Stimulated activated memory B cell treated with anti-CD40 and anti-IgM and Interleukin-4, amounts not matched to agents 10 μg/mL and 1 μg/mL and 100 μg/mL, for 72 hours (primary cell): ENCODE data around the gene CHST15.

ENCODE experiments used
- ATAC-seq: fragments of 150-1000 bp; cut with Tn5 transposase; 2 replicates; pipeline ENCODE4 v1.10.0; 2021
- H3K27ac Mint-ChIP-seq: one replicate; pipeline ENCODE4 v1.8.0; 2022; ENCODE audit warnings: mild to moderate bottlenecking, mixed read lengths
- H3K27me3 Mint-ChIP-seq: one replicate; pipeline ENCODE4 v1.8.0; 2022; ENCODE audit warnings: mixed read lengths
- H3K36me3 Mint-ChIP-seq: one replicate; pipeline ENCODE4 v1.8.0; 2022; ENCODE audit warnings: mixed read lengths
- H3K4me1 Mint-ChIP-seq: one replicate; pipeline ENCODE4 v1.8.0; 2022; ENCODE audit warnings: mixed read lengths
- H3K4me3 Mint-ChIP-seq: one replicate; pipeline ENCODE4 v1.8.0; 2022; ENCODE audit warnings: mild to moderate bottlenecking, moderate library complexity, mixed read lengths
- H3K9me3 Mint-ChIP-seq: one replicate; pipeline ENCODE4 v1.8.0; 2022; ENCODE audit warnings: mixed read lengths

CHST15 gene

DNA sequence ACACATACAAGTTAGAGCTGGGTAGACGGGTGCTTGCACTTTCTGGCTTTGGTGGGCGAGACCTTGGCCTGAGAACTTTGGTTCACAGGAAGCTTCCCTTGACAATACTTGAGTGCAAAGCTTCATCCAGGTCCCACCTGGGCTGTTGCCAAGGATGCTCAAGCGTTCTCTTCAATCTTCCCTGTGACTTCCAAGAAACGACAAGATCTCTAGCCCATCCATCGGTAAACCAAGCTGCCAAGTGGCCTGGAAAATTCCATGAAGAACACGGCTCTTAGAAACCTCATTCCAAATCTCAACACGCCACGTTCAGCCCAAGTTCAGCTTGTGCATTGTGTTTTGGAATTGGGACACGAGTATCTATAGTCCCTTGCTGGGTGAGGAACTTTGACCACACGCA lies 84.7 kb downstream of the CHST15 start:
- ATAC-seq: no peak
- no peak overlapping the region for H3K4me3 Mint-ChIP-seq
- H3K36me3 Mint-ChIP-seq: peaks cover 57% of the 10 kb centered on the region
- H3K9me3 Mint-ChIP-seq: peaks cover 1% of the 10 kb centered on the region
- no peaks in the 10 kb centered on the region for H3K27me3 Mint-ChIP-seq
- no peak overlapping the region for H3K27ac Mint-ChIP-seq
- no peaks in the 10 kb centered on the region for H3K4me1 Mint-ChIP-seq

- H3K36me3 Mint-ChIP-seq: peaks cover 53% of the 10 kb centered on the region
- H3K27ac Mint-ChIP-seq: no peak overlapping the region
- H3K4me3 Mint-ChIP-seq: no peak overlapping the region
- no peaks in the 10 kb centered on the region for H3K4me1 Mint-ChIP-seq
- H3K27me3 Mint-ChIP-seq: no peaks in the 10 kb centered on the region
- no peak for ATAC-seq
- H3K9me3 Mint-ChIP-seq: no peaks in the 10 kb centered on the region
Measured at GRCh38 chr10:124008187-124008586, 85.2 kb downstream of the CHST15 start.

GRCh38 chr10:124007773-124008145 lies 85.6 kb downstream of the CHST15 start:
- no peak overlapping the region for H3K4me3 Mint-ChIP-seq
- ATAC-seq: no peak
- H3K27ac Mint-ChIP-seq: no peak overlapping the region
- peaks cover 48% of the 10 kb centered on the region for H3K36me3 Mint-ChIP-seq
- H3K27me3 Mint-ChIP-seq: no peaks in the 10 kb centered on the region
- no peaks in the 10 kb centered on the region for H3K9me3 Mint-ChIP-seq
- H3K4me1 Mint-ChIP-seq: no peaks in the 10 kb centered on the region

DNA sequence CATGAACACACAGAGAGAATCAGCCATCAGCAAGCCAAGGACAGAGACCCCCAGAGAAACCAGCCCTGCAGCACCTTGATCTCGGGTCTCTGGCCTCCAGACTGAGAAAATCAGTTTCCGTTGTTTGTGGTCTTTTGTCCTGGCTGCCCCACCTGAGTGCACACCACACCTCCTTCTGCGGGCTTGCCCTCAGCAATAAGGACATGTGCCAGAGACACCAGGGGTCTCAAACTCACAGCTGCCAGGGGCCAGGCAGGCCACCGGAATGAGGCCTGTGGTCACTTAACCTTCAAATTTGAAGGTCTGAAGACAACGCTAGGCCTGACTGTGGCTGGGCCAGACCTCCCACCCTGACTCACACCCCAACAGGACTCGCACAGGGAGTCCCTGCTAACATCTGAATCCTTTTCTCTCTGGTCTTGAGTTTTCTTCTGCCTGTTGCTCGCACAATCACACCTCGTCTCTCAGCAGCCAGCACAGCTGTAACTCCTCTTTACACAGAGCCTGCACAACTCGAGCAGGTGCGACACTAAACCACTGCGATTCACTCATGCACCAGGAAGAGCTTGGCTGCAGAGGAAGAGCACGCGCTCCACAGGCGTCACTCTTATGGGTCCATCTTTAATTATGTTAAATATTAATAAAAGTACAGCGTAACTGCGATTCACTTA lies 86.2 kb downstream of the CHST15 start:
- H3K27me3 Mint-ChIP-seq: no peaks in the 10 kb centered on the region
- no peaks in the 10 kb centered on the region for H3K4me1 Mint-ChIP-seq
- no peak overlapping the region for H3K4me3 Mint-ChIP-seq
- no peak overlapping the region for H3K27ac Mint-ChIP-seq
- H3K36me3 Mint-ChIP-seq: peaks cover 44% of the 10 kb centered on the region
- ATAC-seq: no peak
- no peaks in the 10 kb centered on the region for H3K9me3 Mint-ChIP-seq

DNA sequence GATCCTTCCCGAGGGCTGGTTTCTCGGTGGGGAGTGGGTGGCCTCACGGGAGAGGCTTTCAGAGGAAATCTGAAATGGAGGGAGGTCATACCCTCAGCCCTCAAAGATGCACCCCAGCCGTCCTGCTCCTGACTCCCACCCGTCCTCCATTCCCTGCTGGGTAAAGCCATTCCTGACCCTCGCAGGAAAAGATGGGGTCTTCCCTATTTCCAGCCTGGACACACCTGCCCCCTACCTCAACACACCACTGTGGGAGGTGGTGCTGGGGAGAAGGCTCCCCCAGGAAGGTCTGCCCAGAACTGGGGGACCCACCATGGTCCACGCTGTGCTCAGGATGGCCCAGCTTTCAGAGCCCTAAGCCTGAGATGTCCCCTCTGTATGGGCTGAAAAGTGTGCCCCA lies 86.9 kb downstream of the CHST15 start:
- H3K4me3 Mint-ChIP-seq: no peak overlapping the region
- no peaks in the 10 kb centered on the region for H3K9me3 Mint-ChIP-seq
- no peaks in the 10 kb centered on the region for H3K4me1 Mint-ChIP-seq
- H3K36me3 Mint-ChIP-seq: peaks cover 37% of the 10 kb centered on the region
- no peak for ATAC-seq
- H3K27ac Mint-ChIP-seq: no peak overlapping the region
- no peaks in the 10 kb centered on the region for H3K27me3 Mint-ChIP-seq

DNA sequence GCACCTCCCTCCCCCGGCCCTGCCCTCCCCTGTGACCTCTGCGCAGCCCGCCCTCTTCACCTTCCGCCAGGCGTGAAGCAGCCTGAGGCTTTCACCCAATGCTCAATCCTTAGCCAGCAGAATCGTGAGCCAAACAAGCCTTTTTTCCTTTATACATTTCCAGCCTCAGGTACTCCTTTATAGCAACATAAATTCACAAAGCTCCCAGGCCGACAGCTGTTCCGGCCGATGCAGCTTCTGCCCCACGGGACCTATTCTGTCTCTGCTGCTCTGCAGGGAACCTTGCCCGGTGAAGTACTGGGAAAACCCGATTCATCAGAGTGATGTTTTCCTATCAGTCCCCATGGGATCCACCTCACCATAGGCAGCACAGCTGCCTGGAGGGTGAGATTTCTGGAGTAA lies 87.4 kb downstream of the CHST15 start:
- H3K36me3 Mint-ChIP-seq: peaks cover 34% of the 10 kb centered on the region
- no peak overlapping the region for H3K27ac Mint-ChIP-seq
- no peak overlapping the region for H3K4me3 Mint-ChIP-seq
- ATAC-seq: no peak
- H3K4me1 Mint-ChIP-seq: no peaks in the 10 kb centered on the region
- H3K9me3 Mint-ChIP-seq: no peaks in the 10 kb centered on the region
- H3K27me3 Mint-ChIP-seq: no peaks in the 10 kb centered on the region

GRCh38 chr10:124005091-124005490 lies 88.3 kb downstream of the CHST15 start:
- Mint-ChIP-seq H3K27ac (no peak overlapping the region), H3K9me3 (no peaks in the 10 kb centered on the region), H3K4me3 (no peak overlapping the region), H3K36me3 (peaks cover 25% of the 10 kb centered on the region), H3K4me1 (no peaks in the 10 kb centered on the region), H3K27me3 (no peaks in the 10 kb centered on the region)
- no peak for ATAC-seq

- H3K27ac Mint-ChIP-seq: peak overlapping the region; percentile 58
- no peak overlapping the region for H3K4me3 Mint-ChIP-seq
- H3K36me3 Mint-ChIP-seq: peaks cover 21% of the 10 kb centered on the region
- H3K9me3 Mint-ChIP-seq: no peaks in the 10 kb centered on the region
- no peaks in the 10 kb centered on the region for H3K27me3 Mint-ChIP-seq
- ATAC-seq: no peak
- no peaks in the 10 kb centered on the region for H3K4me1 Mint-ChIP-seq
Measured at GRCh38 chr10:124004663-124005004, 88.8 kb downstream of the CHST15 start.

GRCh38 chr10:124003871-124004662 lies 89.3 kb downstream of the CHST15 start:
- no peaks in the 10 kb centered on the region for H3K27me3 Mint-ChIP-seq
- H3K27ac Mint-ChIP-seq: peak overlapping the region; percentile 58
- H3K36me3 Mint-ChIP-seq: peaks cover 16% of the 10 kb centered on the region
- no peak overlapping the region for H3K4me3 Mint-ChIP-seq
- no peak for ATAC-seq
- H3K9me3 Mint-ChIP-seq: no peaks in the 10 kb centered on the region
- H3K4me1 Mint-ChIP-seq: no peaks in the 10 kb centered on the region

DNA sequence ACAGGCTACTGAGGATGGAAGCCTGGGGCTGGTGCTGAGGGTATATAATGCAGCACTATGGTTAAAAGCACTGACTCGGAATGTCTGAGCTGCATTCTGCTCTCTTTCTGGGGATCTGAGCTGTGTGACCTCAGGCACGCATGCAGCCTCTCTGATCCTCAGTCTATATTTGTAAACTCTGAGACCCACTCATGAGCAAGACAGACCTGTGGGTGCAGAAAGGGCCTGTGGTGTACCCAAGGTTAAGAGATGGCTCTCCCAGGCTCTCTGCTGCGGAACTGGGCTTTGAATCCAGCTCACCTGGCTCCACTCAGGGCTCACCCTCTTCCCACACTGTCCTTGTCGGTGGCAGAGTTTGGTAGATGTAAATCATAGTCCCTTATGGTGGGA lies 89.9 kb downstream of the CHST15 start:
- Mint-ChIP-seq H3K4me1 (no peaks in the 10 kb centered on the region), H3K27me3 (no peaks in the 10 kb centered on the region), H3K27ac (no peak overlapping the region), H3K9me3 (no peaks in the 10 kb centered on the region), H3K4me3 (no peak overlapping the region), H3K36me3 (peaks cover 10% of the 10 kb centered on the region)
- no peak for ATAC-seq

DNA sequence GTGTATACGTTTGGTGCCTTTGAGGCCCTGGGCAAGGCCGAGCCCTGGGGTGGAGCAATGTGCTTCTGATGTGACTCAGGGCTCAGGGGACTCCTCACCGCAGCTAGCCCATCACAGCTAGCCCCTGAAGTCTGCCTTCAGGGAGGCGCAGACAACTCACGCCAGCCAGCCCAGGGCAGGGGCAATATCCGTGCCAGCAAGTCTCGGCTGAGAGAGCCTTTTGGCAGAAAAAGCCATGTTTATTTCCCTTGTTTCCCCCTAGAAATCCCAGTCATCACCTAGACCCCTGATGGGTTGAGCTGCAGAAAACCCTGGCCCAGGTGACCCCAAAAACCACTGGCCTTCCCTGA lies 90.4 kb downstream of the CHST15 start:
- Mint-ChIP-seq H3K27ac (no peak overlapping the region), H3K27me3 (no peaks in the 10 kb centered on the region), H3K4me1 (peaks cover 4% of the 10 kb centered on the region), H3K36me3 (peaks cover 5% of the 10 kb centered on the region), H3K4me3 (no peak overlapping the region), H3K9me3 (no peaks in the 10 kb centered on the region)
- ATAC-seq: no peak

DNA sequence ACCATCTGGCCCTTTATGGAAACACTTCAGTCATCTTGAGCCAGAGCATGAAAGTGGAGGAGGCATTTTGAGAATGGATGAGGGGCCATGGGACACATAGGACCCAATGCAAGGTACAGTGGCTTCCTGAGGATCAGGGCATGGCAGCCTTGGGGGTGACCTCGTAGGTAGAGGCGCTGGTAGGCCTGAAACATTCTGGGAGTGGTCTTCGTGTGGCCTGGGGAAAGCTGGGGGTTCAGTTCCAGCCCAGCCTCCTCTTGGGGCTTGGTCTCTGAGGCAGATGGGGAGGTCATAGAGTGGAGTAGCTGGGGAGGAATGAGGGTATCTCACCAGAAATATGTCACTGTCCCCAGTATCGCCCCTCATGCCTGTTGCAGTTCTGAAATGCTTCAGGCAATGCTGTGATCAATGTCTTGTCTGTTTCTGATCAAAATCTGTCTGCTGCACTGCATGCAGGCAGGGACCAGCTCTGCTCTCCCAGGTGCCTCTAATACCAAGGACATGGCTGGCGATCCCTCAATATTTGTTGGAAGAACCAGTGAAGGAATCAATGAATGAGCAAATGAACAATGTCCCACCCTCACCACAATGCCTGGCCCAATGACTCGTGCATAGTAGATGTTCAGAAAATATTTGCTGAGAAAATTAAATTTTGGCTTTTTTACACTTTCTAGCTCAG lies 90.9 kb downstream of the CHST15 start:
- Mint-ChIP-seq H3K27ac (no peak overlapping the region), H3K27me3 (no peaks in the 10 kb centered on the region), H3K9me3 (no peaks in the 10 kb centered on the region)

DNA sequence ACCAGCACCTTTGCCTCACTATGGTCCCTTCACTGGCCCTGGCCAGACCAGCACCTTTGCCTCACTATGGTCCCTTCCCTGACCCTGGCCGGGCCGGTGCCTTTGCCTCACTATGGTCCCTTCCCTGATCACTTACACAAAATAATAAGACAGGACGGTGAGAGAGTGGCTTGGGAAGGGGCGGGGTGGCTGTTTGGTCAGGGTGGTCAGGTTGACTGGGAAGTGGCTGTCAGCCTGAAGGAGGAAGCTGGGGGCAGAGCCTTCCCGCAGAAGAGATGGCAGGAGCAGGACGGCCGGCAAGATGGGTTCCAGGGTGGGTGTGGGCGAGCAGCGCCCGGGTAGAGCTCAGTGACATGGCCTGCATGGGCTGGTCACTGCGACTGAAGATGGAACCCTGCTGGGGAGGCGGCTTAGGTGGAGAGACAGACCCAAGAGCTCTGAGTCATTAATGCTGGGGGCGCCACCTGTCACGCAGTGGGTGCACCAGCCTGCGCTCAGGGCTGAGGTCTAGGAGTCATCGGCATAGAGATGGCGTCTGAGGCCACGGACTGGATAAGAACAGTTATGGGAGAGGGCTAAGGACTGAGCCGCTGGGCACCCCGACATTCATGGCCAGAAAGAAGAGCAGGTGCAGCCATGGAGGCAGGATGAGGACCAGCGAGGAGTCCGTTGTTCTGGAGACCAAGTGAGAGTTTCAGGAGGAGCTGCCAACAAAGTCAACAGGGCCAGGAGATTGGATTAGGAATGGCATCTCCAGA lies 91.8 kb downstream of the CHST15 start:
- no peak overlapping the region for H3K4me3 Mint-ChIP-seq
- no peaks in the 10 kb centered on the region for H3K27me3 Mint-ChIP-seq
- H3K27ac Mint-ChIP-seq: no peak overlapping the region
- H3K36me3 Mint-ChIP-seq: no peaks in the 10 kb centered on the region
- H3K4me1 Mint-ChIP-seq: peaks cover 10% of the 10 kb centered on the region
- H3K9me3 Mint-ChIP-seq: no peaks in the 10 kb centered on the region
- ATAC-seq: no peak

More for the DNA sequence above, 90.9 kb downstream of the CHST15 start:
- peaks cover under 1% of the 10 kb centered on the region for H3K36me3 Mint-ChIP-seq
- H3K4me1 Mint-ChIP-seq: peaks cover 9% of the 10 kb centered on the region
- no peak for ATAC-seq
- H3K4me3 Mint-ChIP-seq: no peak overlapping the region

- no peak overlapping the region for H3K4me3 Mint-ChIP-seq
Measured at GRCh38 chr10:124000792-124001201, 92.6 kb downstream of the CHST15 start.

GRCh38 chr10:123999956-124000615 lies 93.3 kb downstream of the CHST15 start:
- peaks cover under 1% of the 10 kb centered on the region for H3K27me3 Mint-ChIP-seq

More at GRCh38 chr10:124000792-124001201, 92.6 kb downstream of the CHST15 start:
- Mint-ChIP-seq H3K9me3 (no peaks in the 10 kb centered on the region), H3K27me3 (no peaks in the 10 kb centered on the region), H3K36me3 (no peaks in the 10 kb centered on the region), H3K4me1 (peaks cover 14% of the 10 kb centered on the region), H3K27ac (no peak overlapping the region)
- ATAC-seq: no peak

More at GRCh38 chr10:123999956-124000615, 93.3 kb downstream of the CHST15 start:
- Mint-ChIP-seq H3K4me3 (no peak overlapping the region), H3K36me3 (no peaks in the 10 kb centered on the region), H3K9me3 (no peaks in the 10 kb centered on the region), H3K27ac (no peak overlapping the region), H3K4me1 (peaks cover 21% of the 10 kb centered on the region)
- ATAC-seq: no peak
